Astrocyte (in vitro differentiated cells and primary cell): ENCODE results near the gene INHBB.

Experiments
- CTCF ChIP-seq: IDR thresholded peaks from 2 replicates; pipeline ENCODE4 v1.5.1; 2011; ENCODE audit warnings: low read depth, mild to moderate bottlenecking, inconsistent platforms, low read length, moderate library complexity; ENCODE audit not compliant: insufficient read depth
- EZH2 ChIP-seq: IDR thresholded peaks from 2 replicates; pipeline ENCODE4 v1.6.1; 2012; ENCODE audit warnings: mild to moderate bottlenecking, low read length, inconsistent platforms; ENCODE audit not compliant: insufficient read depth

- no peak for TF ChIP-seq CTCF
- TF ChIP-seq EZH2, result no peak
Measured at GRCh38 chr2:120379916-120380893, 34.3 kb downstream of the INHBB start.
